ENCODE measurements around the gene DOCK6. TPM values are rescaled to one million over a fixed set of nuclear protein-coding genes. Genes with fewer than 3 reads are reported as not detected.

DOCK6 gene
- total RNA-seq, 1 donor from 2014 or later, result 7.7 TPM

DNA sequence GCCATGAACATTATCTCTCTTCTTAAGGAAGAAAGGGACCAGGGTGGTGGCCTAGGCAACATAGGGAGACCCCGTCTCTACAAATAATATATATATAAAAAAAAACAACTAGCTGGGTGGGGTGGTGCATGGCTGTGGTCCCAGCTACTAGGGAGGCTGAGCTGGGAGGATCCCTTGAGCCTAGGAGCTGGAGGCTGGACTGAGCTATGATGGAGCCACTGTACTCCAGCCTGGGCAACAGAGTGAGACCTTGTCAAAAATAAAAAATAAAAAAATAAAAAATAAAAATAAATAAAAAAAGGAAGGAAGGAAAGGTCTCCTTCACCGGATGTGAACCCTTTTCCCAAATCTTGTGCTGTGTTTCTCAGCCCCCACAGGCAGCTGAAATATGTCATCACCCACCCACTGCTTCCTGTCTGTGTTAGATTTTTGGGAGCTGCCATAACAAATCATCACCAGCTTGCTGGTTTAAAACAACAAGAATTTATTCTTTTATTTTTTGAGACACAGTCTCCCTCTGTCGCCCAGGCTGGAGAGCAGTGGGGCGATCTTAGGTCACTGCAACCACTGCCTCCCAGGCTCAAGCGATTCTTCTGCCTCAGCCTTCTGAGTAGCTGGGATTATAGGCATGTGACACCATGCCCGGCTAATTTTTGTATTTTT lies 24.1 kb upstream of the DOCK6 start:
- Mint-ChIP-seq H3K27me3 (peaks cover 3% of the 10 kb centered on the region), H3K27ac (no peak overlapping the region), H3K9me3 (no peaks in the 10 kb centered on the region), H3K4me3 (no peak overlapping the region), H3K36me3 (ENCODE audit: low read depth) (no peaks in the 10 kb centered on the region), H3K4me1 (no peaks in the 10 kb centered on the region)
- intact Hi-C loops (cut with micrococcal nuclease), result no loop called here
- no peak for ATAC-seq (ENCODE audit: low read depth)
- DNase-seq, result no peak
- CTCF ChIA-PET, result no interaction called here
- POLR2A ChIA-PET, result no interaction called here
- TF ChIP-seq, protein P1, sequence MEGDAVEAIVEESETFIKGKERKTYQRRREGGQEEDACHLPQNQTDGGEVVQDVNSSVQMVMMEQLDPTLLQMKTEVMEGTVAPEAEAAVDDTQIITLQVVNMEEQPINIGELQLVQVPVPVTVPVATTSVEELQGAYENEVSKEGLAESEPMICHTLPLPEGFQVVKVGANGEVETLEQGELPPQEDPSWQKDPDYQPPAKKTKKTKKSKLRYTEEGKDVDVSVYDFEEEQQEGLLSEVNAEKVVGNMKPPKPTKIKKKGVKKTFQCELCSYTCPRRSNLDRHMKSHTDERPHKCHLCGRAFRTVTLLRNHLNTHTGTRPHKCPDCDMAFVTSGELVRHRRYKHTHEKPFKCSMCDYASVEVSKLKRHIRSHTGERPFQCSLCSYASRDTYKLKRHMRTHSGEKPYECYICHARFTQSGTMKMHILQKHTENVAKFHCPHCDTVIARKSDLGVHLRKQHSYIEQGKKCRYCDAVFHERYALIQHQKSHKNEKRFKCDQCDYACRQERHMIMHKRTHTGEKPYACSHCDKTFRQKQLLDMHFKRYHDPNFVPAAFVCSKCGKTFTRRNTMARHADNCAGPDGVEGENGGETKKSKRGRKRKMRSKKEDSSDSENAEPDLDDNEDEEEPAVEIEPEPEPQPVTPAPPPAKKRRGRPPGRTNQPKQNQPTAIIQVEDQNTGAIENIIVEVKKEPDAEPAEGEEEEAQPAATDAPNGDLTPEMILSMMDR (IDR thresholded peaks at IDR 0.05), result no peak

DNA sequence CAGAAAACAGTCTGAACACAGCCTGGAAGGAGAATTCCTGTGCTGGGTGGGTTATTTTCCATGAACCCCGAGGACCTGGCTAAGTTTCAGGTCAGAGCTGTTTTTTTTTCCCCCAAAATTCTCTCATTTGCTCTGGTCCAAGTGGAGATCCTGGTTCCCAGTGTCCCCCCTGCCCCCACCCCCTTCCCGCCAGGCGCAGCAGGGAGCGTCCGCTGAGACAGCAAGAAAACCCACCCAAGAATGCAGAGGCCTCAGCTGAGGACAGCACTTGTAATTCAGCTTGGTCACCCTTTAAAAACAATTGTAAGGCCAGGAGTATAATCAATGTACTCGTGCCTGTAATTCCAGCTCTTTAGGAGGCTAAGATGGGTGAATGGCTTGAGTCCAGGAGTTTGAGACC lies 22.2 kb upstream of the DOCK6 start:
- peaks cover 5% of the 10 kb centered on the region for H3K4me1 Mint-ChIP-seq
- intact Hi-C loops (cut with micrococcal nuclease), result no loop called here
- DNase-seq (no peak), ATAC-seq (ENCODE audit: low read depth) (no peak)
- ChIA-PET POLR2A (no interaction called here), CTCF (no interaction called here)
- H3K27me3 Mint-ChIP-seq, result peaks cover 6% of the 10 kb centered on the region
- TF ChIP-seq, protein P1 (IDR thresholded peaks at IDR 0.05), result no peak
- H3K4me3 Mint-ChIP-seq, result no peak overlapping the region
- H3K27ac Mint-ChIP-seq, result no peak overlapping the region
- H3K9me3 Mint-ChIP-seq, result peaks cover 2% of the 10 kb centered on the region
- H3K36me3 Mint-ChIP-seq (ENCODE audit: low read depth), result no peaks in the 10 kb centered on the region

- peaks cover 16% of the 10 kb centered on the region for H3K27me3 Mint-ChIP-seq
- peaks cover 2% of the 10 kb centered on the region for H3K9me3 Mint-ChIP-seq
- no peak overlapping the region for H3K27ac Mint-ChIP-seq
- DNase-seq (no peak), ATAC-seq (ENCODE audit: low read depth) (no peak)
- TF ChIP-seq, protein P1 (IDR thresholded peaks at IDR 0.05), result no peak
- H3K4me1 Mint-ChIP-seq, result peaks cover 6% of the 10 kb centered on the region
- H3K36me3 Mint-ChIP-seq (ENCODE audit: low read depth), result no peaks in the 10 kb centered on the region
- no peak overlapping the region for H3K4me3 Mint-ChIP-seq
- intact Hi-C loops (cut with micrococcal nuclease), result no loop called here
- ChIA-PET POLR2A (interaction anchor here (0.7 kb wide), 1 partner anchor 209 kb away, joined by 7 read pairs; no protein-coding TSS in a partner anchor), CTCF (no interaction called here)
These were observed 19.2 kb upstream of the DOCK6 start for GRCh38 chr19:11281356-11282049.

DNA sequence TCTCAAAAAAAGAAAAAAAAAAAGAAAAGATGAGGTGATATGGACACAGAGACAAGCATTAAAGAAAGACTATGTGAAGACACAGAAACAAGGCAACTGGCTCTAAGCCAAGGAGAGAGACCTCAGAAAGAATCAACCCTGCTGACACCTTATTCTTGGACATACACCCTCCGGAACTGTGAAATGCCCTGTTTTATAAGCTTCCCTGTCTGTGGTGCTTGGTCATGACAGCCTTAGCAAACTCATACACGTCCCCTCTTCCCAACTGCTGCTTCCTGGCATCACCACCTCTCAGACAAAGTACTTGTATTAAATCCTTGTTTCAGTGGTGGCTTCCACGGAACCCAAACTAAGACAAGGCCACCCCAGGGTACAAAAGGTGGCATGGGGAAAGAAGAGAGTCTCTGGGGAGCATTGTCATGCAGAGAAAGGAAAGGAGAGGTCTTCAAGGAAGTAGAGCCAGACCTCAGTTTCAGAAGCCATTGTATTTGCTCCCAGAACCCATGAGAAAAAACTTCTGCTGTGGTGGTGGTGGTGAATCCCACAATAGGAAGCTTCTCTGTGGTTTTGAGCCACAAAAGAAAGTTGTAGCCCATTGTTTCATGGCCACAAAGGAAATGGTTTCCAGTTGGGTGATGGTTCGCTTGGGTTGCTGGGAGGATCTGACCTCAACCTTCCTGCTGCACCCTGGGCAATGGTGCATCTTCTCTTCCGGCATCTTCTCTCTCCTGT lies 17.3 kb upstream of the DOCK6 start:
- intact Hi-C loops (cut with micrococcal nuclease), result no loop called here
- H3K4me3 Mint-ChIP-seq, result no peak overlapping the region
- ChIA-PET POLR2A (interaction anchor here (0.7 kb wide), 2 partner anchors 159 to 468 kb away, joined by 3 to 13 read pairs; no protein-coding TSS in a partner anchor), CTCF (no interaction called here)
- H3K36me3 Mint-ChIP-seq (ENCODE audit: low read depth), result no peaks in the 10 kb centered on the region
- H3K4me1 Mint-ChIP-seq, result peaks cover 6% of the 10 kb centered on the region
- peaks cover 23% of the 10 kb centered on the region for H3K27me3 Mint-ChIP-seq
- peaks cover 2% of the 10 kb centered on the region for H3K9me3 Mint-ChIP-seq
- no peak overlapping the region for H3K27ac Mint-ChIP-seq
- TF ChIP-seq, protein P1 (IDR thresholded peaks at IDR 0.05), result no peak
- DNase-seq, result no peak
- ATAC-seq (ENCODE audit: low read depth), result no peak

DNA sequence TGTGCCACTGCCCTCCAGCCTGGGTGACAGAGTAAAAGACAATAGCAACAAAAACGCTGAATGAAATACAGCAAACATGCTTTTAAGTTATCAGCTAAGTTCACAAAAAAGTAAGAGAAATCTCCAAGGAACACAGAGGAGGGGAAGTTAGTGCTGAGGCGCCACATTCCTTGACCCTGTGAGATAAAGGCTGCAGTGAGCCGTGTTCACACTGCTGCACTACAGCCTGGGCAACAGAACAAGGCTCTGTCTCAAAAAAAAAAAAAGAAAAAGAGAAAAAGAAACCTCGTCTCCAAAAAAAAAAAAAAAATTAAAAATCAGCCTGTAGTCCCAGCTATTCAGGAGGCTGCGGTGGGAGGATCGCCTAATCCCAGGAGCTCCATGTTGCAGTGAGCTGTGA lies 16.3 kb upstream of the DOCK6 start:
- TF ChIP-seq, protein P1 (IDR thresholded peaks at IDR 0.05), result no peak
- POLR2A ChIA-PET, result no interaction called here
- Mint-ChIP-seq H3K4me3 (no peak overlapping the region), H3K36me3 (ENCODE audit: low read depth) (no peaks in the 10 kb centered on the region), H3K27me3 (peaks cover 23% of the 10 kb centered on the region), H3K9me3 (peaks cover 2% of the 10 kb centered on the region), H3K4me1 (peaks cover 6% of the 10 kb centered on the region), H3K27ac (no peak overlapping the region)
- DNase-seq, result no peak
- CTCF ChIA-PET, result no interaction called here
- ATAC-seq (ENCODE audit: low read depth), result no peak
- intact Hi-C loops (cut with micrococcal nuclease), result no loop called here
